GM11168 (cell line): ENCODE data around the gene MUC5B.

Experiments used
- in situ Hi-C: fragments of 300-500 bp; cut with MboI; formaldehyde crosslinking; loops from one replicate; pipeline ENCODE4 v1.12.0; 2022; ENCODE audit warnings: low sequenced_read_pairs; ENCODE audit not compliant: unreplicated experiment

The MUC5B gene

DNA sequence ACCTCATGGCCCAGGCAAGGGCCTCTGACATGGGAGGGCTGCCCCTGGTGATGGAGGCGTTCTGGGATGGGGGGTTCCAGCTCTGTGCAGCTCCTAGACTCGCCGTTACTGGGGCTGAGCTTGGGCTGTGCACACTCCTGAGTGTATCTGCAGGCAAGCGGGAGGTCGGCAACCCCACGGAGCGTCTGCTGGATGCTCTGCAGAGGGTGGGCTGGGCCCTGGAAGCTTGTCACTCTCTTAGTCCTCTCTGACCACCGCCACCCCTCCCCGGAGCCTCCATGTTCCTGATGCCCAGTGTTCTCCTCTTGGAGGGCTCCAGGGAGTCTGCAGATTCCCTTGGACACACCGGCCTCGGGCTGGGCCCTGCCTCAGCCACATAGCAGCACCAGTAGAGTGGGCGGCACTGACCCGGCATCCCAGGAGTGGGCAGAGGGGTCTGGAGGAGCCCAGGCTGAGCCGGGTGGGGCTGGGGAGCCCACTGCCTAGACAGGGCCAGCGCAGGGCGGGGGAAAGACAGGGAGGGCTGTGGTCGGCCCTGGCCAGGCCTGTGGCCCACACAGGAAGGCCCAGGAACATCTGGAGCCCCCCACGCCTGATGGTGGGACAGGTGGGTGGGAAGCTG, 20.6 kb upstream of the MUC5B start:
- in situ Hi-C loops: loop anchor here (25.0 kb wide), 1 partner anchor 310 kb away; no protein-coding TSS in a partner anchor

GRCh38 chr11:1202776-1203504, 19.9 kb upstream of the MUC5B start:
- in situ Hi-C loops: loop anchor here (25.0 kb wide), 1 partner anchor 309 kb away; no protein-coding TSS in a partner anchor

DNA sequence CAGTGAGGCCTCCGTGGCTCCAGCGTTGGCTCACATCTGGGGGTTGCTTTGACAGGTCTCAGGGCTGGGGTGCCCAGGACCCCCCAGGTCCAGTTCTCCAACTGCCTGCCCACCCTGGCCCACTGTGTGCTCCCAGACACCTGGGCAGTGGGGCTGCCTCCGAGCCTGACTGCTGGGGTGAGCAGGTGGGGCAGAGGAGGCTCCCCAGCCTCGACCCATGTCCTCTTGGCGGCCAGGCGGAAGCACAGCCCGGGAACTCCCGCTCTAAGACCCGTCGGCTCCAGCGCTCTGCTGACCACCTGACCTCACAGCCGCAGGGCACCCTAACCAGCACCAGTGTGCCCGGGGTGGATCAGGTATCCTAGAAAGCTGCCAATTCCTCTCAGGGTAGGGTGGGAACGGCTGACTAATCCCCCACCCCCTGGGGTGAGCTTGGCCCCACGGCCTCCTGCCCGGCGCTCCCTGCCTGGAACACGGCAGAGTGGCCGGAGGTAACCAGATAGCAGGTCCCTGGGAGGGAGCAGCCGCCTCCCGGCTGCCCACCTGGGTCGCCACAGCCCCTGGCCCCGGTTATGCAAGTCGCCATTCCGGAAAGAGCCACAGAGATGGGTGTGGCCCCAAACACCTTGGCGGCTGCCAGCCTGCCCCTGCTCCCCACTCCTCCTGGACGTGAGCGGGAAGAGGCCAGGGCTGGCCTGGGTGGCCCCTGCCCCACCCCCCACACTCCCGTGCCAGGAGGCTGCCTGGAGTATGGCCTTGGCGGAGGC, 19.2 kb upstream of the MUC5B start:
- in situ Hi-C loops: loop anchor here (25.0 kb wide), 1 partner anchor 309 kb away; no protein-coding TSS in a partner anchor

DNA sequence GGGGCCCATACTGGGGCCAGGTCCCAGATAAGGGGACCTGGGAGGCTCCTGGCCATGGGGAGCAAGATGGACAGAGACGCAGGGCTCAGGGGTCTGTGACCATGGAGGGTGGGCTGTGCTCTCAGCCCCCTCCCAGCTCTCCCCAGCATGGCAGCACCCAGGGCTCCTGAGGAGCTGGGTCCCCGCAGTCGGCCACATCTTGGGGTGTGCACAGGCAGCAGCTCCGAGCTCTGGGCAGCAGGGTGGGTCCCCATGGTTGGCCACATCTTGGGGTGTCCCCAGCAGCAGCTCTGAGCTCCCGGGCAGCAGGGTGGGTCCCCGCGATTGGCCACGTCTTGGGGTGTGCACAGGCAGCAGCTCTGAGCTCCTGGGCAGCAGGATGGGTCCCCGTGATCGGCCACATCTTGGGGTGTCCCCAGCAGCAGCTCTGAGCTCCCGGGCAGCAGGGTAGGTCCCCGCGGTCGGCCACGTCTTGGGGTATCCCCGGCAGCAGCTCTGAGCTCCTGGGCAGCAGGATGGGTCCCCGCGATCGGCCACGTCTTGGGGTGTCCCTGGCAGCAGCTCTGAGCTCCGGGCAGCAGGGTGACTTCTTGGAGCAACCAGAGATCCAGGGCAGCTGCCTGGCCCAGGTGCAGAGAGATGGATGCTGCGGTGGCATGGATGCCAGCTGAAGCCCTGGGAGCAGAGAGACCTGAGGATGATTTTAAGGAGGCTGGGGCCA, 18.3 kb upstream of the MUC5B start:
- in situ Hi-C loops: loop anchor here (25.0 kb wide), 1 partner anchor 308 kb away; no protein-coding TSS in a partner anchor

- in situ Hi-C loops: loop anchor here (25.0 kb wide), 1 partner anchor 307 kb away; no protein-coding TSS in a partner anchor
Observed at GRCh38 chr11:1205121-1205986, 17.5 kb upstream of the MUC5B start.

DNA sequence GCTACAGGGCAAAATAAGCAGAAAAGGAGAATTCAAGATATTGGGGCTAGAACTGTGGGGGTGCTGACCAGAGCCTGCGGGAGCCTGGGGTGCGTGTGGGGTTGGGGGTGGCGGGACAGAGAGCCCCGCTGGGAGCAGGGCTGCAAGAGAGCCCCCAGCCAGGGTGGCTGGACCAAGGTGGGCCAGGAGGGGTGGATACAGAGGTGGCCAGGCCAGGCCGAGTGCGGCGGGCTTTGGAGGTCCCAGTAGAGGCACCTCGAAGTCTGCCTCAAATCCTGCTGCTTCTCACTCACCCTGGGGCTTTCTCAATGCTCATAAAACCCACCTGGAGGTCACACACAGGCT, 16.9 kb upstream of the MUC5B start:
- in situ Hi-C loops: loop anchor here (25.0 kb wide), 1 partner anchor 306 kb away; no protein-coding TSS in a partner anchor

GRCh38 chr11:1206391-1207271, 16.2 kb upstream of the MUC5B start:
- in situ Hi-C loops: loop anchor here (25.0 kb wide), 1 partner anchor 306 kb away; no protein-coding TSS in a partner anchor

GRCh38 chr11:1207401-1208143, 15.3 kb upstream of the MUC5B start:
- in situ Hi-C loops: loop anchor here (25.0 kb wide), 1 partner anchor 305 kb away; no protein-coding TSS in a partner anchor

DNA sequence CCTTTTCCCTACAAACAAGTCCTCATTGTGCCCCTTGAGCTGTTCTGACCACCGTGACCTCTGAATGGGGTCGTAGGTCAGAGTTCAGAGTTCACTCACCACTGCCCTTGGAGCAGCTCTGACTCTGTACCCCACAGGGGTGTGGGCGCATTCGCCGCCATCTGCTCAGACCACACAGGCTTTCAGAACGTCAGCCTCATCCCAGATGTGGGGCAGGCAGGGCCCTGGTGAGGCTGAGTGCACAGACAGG, 14.8 kb upstream of the MUC5B start:
- in situ Hi-C loops: loop anchor here (25.0 kb wide), 1 partner anchor 304 kb away; no protein-coding TSS in a partner anchor

GRCh38 chr11:1208394-1209261, 14.2 kb upstream of the MUC5B start:
- in situ Hi-C loops: loop anchor here (25.0 kb wide), 1 partner anchor 304 kb away; no protein-coding TSS in a partner anchor

- in situ Hi-C loops: loop anchor here (25.0 kb wide), 1 partner anchor 303 kb away; no protein-coding TSS in a partner anchor
Observed at GRCh38 chr11:1209371-1210057, 13.4 kb upstream of the MUC5B start.

DNA sequence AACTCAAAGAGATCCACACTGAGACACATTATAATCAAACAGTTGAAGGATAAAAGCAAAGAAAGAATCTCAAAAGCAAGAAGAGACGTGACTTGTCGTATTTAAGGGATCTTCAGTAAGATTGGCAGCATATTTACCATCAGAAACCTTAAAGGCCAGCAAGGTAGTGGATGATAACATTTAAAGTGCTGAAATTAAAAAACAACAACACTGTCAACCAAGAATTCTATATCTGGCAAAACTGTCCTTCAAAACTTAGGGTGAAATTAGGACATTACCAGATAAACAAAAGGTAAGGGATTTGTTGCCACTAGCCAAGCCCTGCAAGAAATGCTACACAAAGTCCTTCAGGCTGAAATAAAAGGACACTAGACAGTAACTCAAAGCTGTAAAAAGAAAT, 11.0 kb upstream of the MUC5B start:
- in situ Hi-C loops: loop anchor here (25.0 kb wide), 1 partner anchor 300 kb away; no protein-coding TSS in a partner anchor

DNA sequence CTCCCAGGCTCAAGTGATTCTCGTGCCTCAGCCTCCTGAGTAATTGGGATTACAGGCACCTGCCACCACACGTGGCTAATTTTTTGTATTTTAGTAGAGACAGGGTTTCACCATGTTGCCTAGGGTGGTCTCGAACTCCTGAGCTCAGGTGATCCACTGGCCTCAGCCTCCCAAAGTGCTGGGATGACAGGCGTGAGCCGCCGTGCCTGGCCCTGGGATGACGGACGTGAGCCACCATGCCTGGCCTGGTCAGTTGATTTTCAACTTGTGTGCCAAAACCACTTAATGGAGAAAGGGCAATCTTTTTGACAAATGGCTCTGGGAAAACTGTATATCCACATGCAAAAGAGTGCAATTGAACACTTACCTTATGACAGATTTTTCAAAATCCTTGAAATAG, 7.0 kb upstream of the MUC5B start:
- in situ Hi-C loops: loop anchor here (25.0 kb wide), 1 partner anchor 296 kb away; no protein-coding TSS in a partner anchor

- in situ Hi-C loops: loop anchor here (25.0 kb wide), 1 partner anchor 295 kb away; no protein-coding TSS in a partner anchor
Observed at GRCh38 chr11:1217151-1217550, 5.7 kb upstream of the MUC5B start.

DNA sequence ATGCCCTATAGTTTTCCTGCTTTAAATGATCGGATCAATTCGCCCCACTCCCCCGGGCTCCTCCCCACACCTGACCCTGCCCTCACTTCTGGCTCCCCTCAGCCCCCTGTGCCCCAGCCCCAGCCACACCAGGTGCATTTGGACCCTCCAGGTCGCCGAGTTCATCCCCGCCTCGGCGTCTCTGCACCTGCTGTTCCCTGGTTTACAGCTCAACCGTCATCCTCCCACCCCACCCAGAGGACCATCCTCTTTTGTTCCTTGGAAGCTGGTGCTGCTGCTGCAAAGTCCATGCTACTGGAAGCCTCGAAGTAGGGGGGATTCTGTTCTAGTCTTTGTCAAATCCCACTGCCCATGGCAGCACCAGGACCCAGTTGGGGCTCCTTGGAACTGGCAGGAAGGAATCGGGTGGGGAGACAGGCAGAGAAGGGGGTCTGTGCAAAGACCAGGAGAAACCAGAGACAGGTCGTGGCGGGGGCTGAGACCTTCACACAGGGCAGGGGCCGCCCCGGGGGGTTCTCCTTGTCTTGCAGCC, 4.5 kb upstream of the MUC5B start:
- in situ Hi-C loops: loop anchor here (25.0 kb wide), 1 partner anchor 294 kb away; no protein-coding TSS in a partner anchor
